ENCODE data around the gene ADARB2.

ADARB2 gene

GRCh38 chr10:1552881-1553670 is 184.2 kb downstream of the ADARB2 start:
- Histone ChIP-seq H3K9me3 (replicated peaks in 1 of 2; ENCODE audit: control insufficient read depth in 2 of 2, insufficient read depth in 1 of 2, low read depth in 1 of 2, low read length in 2 of 2) (peaks cover 0 to 3% of the 10 kb centered on the region in 2 donors), H3K14ac (ENCODE audit: low read length) (no peak overlapping the region), H3K23ac (ENCODE audit: low read depth, low read length, poor library complexity) (no peak overlapping the region), H3K4me3 (ENCODE audit: low read length in 2 of 2) (no peak overlapping the region), H2BK120ac (ENCODE audit: low read depth, low read length) (no peak overlapping the region), H3K9ac (ENCODE audit: low read depth, low read length, poor library complexity) (no peak overlapping the region), H2BK5ac (ENCODE audit: low read length) (no peak overlapping the region), H3K4me1 (ENCODE audit: control insufficient read depth in 2 of 2, insufficient read depth in 1 of 2, low read depth in 1 of 2, low read length in 2 of 2) (peaks cover 0 to 3% of the 10 kb centered on the region in 2 donors), H2AFZ (ENCODE audit: low read length) (no peak overlapping the region), H2BK12ac (ENCODE audit: low read length) (no peak overlapping the region), H2BK15ac (ENCODE audit: low read length) (no peak overlapping the region), H3K79me1 (ENCODE audit: low read depth, low read length) (no peaks in the 10 kb centered on the region), H3K36me3 (replicated peaks in 1 of 2; ENCODE audit: control insufficient read depth in 2 of 2, insufficient read depth in 2 of 2, low read length in 2 of 2) (no peaks in the 10 kb centered on the region), H3K4ac (ENCODE audit: low read length) (no peak overlapping the region), H3K18ac (ENCODE audit: low read length) (no peak overlapping the region), H3K27me3 (ENCODE audit: control insufficient read depth in 3 of 3, insufficient read depth in 3 of 3, low read depth in 1 of 3, low read length in 3 of 3) (peaks cover 0 to 5% (median 0%) of the 10 kb centered on the region in 3 experiments), H3K27ac (replicated peaks; ENCODE audit: low read length) (no peak overlapping the region), H3K4me2 (ENCODE audit: insufficient read depth, low read length, poor library complexity, severe bottlenecking) (no peak overlapping the region), H4K91ac (ENCODE audit: low read depth, low read length, poor library complexity) (no peak overlapping the region), H4K8ac (ENCODE audit: low read depth, low read length) (no peak overlapping the region), H2AK5ac (ENCODE audit: low read depth, low read length) (peak overlapping the region; percentile 32)
- WGBS, 2 donors (ENCODE audit: extremely low coverage in 2 of 2, insufficient read length in 2 of 2, insufficient replicate concordance in 1 of 2) = no CpG with 5 or more reads among the region's 30 CpGs
- DNase-seq (ENCODE audit: low spot score) = no peak

DNA sequence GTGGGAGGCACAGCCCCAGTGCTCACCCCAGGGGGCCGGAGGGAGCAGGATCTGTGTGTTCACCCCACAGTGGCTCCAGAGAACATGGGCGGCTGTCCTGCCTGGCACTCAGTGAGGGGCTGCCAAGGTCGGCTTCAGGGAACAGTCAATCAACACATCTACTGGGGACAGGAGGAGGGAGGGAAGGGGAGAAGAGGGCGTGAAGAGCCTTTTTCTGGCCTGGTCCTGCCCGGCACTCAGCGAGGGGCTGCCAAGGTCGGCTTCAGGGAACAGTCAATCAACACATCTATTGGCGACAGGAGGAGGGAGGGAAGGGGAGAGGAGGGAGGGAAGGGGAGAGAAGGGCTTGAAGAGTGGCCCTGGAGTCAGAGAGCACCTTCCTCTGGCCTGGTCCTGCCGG is 184.9 kb downstream of the ADARB2 start:
- H3K36me3 ChIP-seq (replicated peaks in 1 of 2; ENCODE audit: control insufficient read depth in 2 of 2, insufficient read depth in 2 of 2, low read length in 2 of 2) = no peaks in the 10 kb centered on the region
- no peak overlapping the region for H2BK12ac ChIP-seq (ENCODE audit: low read length)
- H3K4me1 ChIP-seq (ENCODE audit: control insufficient read depth in 2 of 2, insufficient read depth in 1 of 2, low read depth in 1 of 2, low read length in 2 of 2) = peaks cover 0 to 3% of the 10 kb centered on the region in 2 donors
- H3K14ac ChIP-seq (ENCODE audit: low read length) = no peak overlapping the region
- H4K91ac ChIP-seq (ENCODE audit: low read depth, low read length, poor library complexity) = no peak overlapping the region
- H3K27me3 ChIP-seq (ENCODE audit: control insufficient read depth in 3 of 3, insufficient read depth in 3 of 3, low read depth in 1 of 3, low read length in 3 of 3) = peaks cover 0 to 5% (median 0%) of the 10 kb centered on the region in 3 experiments
- no peak overlapping the region for H2BK15ac ChIP-seq (ENCODE audit: low read length)
- DNase-seq (ENCODE audit: low spot score) = no peak
- no peak overlapping the region for H2AFZ ChIP-seq (ENCODE audit: low read length)
- H4K8ac ChIP-seq (ENCODE audit: low read depth, low read length) = no peak overlapping the region
- H3K9ac ChIP-seq (ENCODE audit: low read depth, low read length, poor library complexity) = no peak overlapping the region
- H3K4me3 ChIP-seq (ENCODE audit: low read length in 2 of 2) = no peak overlapping the region
- peak overlapping the region; percentile 52 for H3K18ac ChIP-seq (ENCODE audit: low read length)
- no CpG with 5 or more reads among the region's 9 CpGs for WGBS, 2 donors (ENCODE audit: extremely low coverage in 2 of 2, insufficient read length in 2 of 2, insufficient replicate concordance in 1 of 2)
- H3K79me1 ChIP-seq (ENCODE audit: low read depth, low read length) = no peaks in the 10 kb centered on the region
- no peak overlapping the region for H2BK5ac ChIP-seq (ENCODE audit: low read length)
- H3K4me2 ChIP-seq (ENCODE audit: insufficient read depth, low read length, poor library complexity, severe bottlenecking) = no peak overlapping the region
- no peak overlapping the region for H3K4ac ChIP-seq (ENCODE audit: low read length)
- H3K27ac ChIP-seq (replicated peaks; ENCODE audit: low read length) = no peak overlapping the region
- no peak overlapping the region for H3K23ac ChIP-seq (ENCODE audit: low read depth, low read length, poor library complexity)
- H3K9me3 ChIP-seq (replicated peaks in 1 of 2; ENCODE audit: control insufficient read depth in 2 of 2, insufficient read depth in 1 of 2, low read depth in 1 of 2, low read length in 2 of 2) = peaks cover 0 to 5% of the 10 kb centered on the region in 2 donors
- H2BK120ac ChIP-seq (ENCODE audit: low read depth, low read length) = no peak overlapping the region
- peak overlapping the region; percentile 32 for H2AK5ac ChIP-seq (ENCODE audit: low read depth, low read length)

GRCh38 chr10:1551636-1552338 is 185.5 kb downstream of the ADARB2 start:
- H3K79me1 ChIP-seq (ENCODE audit: low read depth, low read length) = no peaks in the 10 kb centered on the region
- peak overlapping the region; percentile 3 for H3K9ac ChIP-seq (ENCODE audit: low read depth, low read length, poor library complexity)
- H2AK5ac ChIP-seq (ENCODE audit: low read depth, low read length) = peak overlapping the region; percentile 30
- H3K23ac ChIP-seq (ENCODE audit: low read depth, low read length, poor library complexity) = no peak overlapping the region
- no peak overlapping the region for H3K27ac ChIP-seq (replicated peaks; ENCODE audit: low read length)
- peaks cover 0 to 5% (median 0%) of the 10 kb centered on the region in 3 experiments for H3K27me3 ChIP-seq (ENCODE audit: control insufficient read depth in 3 of 3, insufficient read depth in 3 of 3, low read depth in 1 of 3, low read length in 3 of 3)
- no peak overlapping the region for H3K4me2 ChIP-seq (ENCODE audit: insufficient read depth, low read length, poor library complexity, severe bottlenecking)
- H4K8ac ChIP-seq (ENCODE audit: low read depth, low read length) = no peak overlapping the region
- peaks cover 0 to 3% of the 10 kb centered on the region in 2 donors for H3K4me1 ChIP-seq (ENCODE audit: control insufficient read depth in 2 of 2, insufficient read depth in 1 of 2, low read depth in 1 of 2, low read length in 2 of 2)
- H3K9me3 ChIP-seq (replicated peaks in 1 of 2; ENCODE audit: control insufficient read depth in 2 of 2, insufficient read depth in 1 of 2, low read depth in 1 of 2, low read length in 2 of 2) = peaks cover 0 to 6% of the 10 kb centered on the region in 2 donors
- no peaks in the 10 kb centered on the region for H3K36me3 ChIP-seq (replicated peaks in 1 of 2; ENCODE audit: control insufficient read depth in 2 of 2, insufficient read depth in 2 of 2, low read length in 2 of 2)
- no peak overlapping the region for H2BK5ac ChIP-seq (ENCODE audit: low read length)
- H3K4ac ChIP-seq (ENCODE audit: low read length) = no peak overlapping the region
- H2BK12ac ChIP-seq (ENCODE audit: low read length) = no peak overlapping the region
- no peak for DNase-seq (ENCODE audit: low spot score)
- H4K91ac ChIP-seq (ENCODE audit: low read depth, low read length, poor library complexity) = peak overlapping the region; percentile 48
- H3K4me3 ChIP-seq (ENCODE audit: low read length in 2 of 2) = no peak overlapping the region
- H2BK120ac ChIP-seq (ENCODE audit: low read depth, low read length) = no peak overlapping the region
- no peak overlapping the region for H2BK15ac ChIP-seq (ENCODE audit: low read length)
- WGBS, 2 donors (ENCODE audit: extremely low coverage in 2 of 2, insufficient read length in 2 of 2, insufficient replicate concordance in 1 of 2) = no CpG with 5 or more reads among the region's 18 CpGs
- no peak overlapping the region for H3K14ac ChIP-seq (ENCODE audit: low read length)
- H2AFZ ChIP-seq (ENCODE audit: low read length) = no peak overlapping the region
- peak overlapping the region; percentile 52 for H3K18ac ChIP-seq (ENCODE audit: low read length)

- peaks cover 0 to 8% of the 10 kb centered on the region in 2 donors for H3K9me3 ChIP-seq (replicated peaks in 1 of 2; ENCODE audit: control insufficient read depth in 2 of 2, insufficient read depth in 1 of 2, low read depth in 1 of 2, low read length in 2 of 2)
- H3K27me3 ChIP-seq (ENCODE audit: control insufficient read depth in 3 of 3, insufficient read depth in 3 of 3, low read depth in 1 of 3, low read length in 3 of 3) = peaks cover 0 to 5% (median 0%) of the 10 kb centered on the region in 3 experiments
- H4K91ac ChIP-seq (ENCODE audit: low read depth, low read length, poor library complexity) = no peak overlapping the region
- no peaks in the 10 kb centered on the region for H3K79me1 ChIP-seq (ENCODE audit: low read depth, low read length)
- H2BK12ac ChIP-seq (ENCODE audit: low read length) = no peak overlapping the region
- no peak overlapping the region for H2BK15ac ChIP-seq (ENCODE audit: low read length)
- H3K18ac ChIP-seq (ENCODE audit: low read length) = no peak overlapping the region
- H3K4me1 ChIP-seq (ENCODE audit: control insufficient read depth in 2 of 2, insufficient read depth in 1 of 2, low read depth in 1 of 2, low read length in 2 of 2) = peaks cover 0 to 3% of the 10 kb centered on the region in 2 donors
- no peak overlapping the region for H4K8ac ChIP-seq (ENCODE audit: low read depth, low read length)
- H2AK5ac ChIP-seq (ENCODE audit: low read depth, low read length) = no peak overlapping the region
- H3K4me2 ChIP-seq (ENCODE audit: insufficient read depth, low read length, poor library complexity, severe bottlenecking) = no peak overlapping the region
- H2BK5ac ChIP-seq (ENCODE audit: low read length) = no peak overlapping the region
- WGBS, 2 donors (ENCODE audit: extremely low coverage in 2 of 2, insufficient read length in 2 of 2, insufficient replicate concordance in 1 of 2) = no CpG with 5 or more reads among the region's 15 CpGs
- H3K23ac ChIP-seq (ENCODE audit: low read depth, low read length, poor library complexity) = no peak overlapping the region
- H3K27ac ChIP-seq (replicated peaks; ENCODE audit: low read length) = no peak overlapping the region
- H2BK120ac ChIP-seq (ENCODE audit: low read depth, low read length) = no peak overlapping the region
- no peak overlapping the region for H3K14ac ChIP-seq (ENCODE audit: low read length)
- no peak overlapping the region for H3K4ac ChIP-seq (ENCODE audit: low read length)
- no peak overlapping the region for H3K4me3 ChIP-seq (ENCODE audit: low read length in 2 of 2)
- no peak overlapping the region for H3K9ac ChIP-seq (ENCODE audit: low read depth, low read length, poor library complexity)
- H2AFZ ChIP-seq (ENCODE audit: low read length) = no peak overlapping the region
- no peak for DNase-seq (ENCODE audit: low spot score)
- H3K36me3 ChIP-seq (replicated peaks in 1 of 2; ENCODE audit: control insufficient read depth in 2 of 2, insufficient read depth in 2 of 2, low read length in 2 of 2) = no peaks in the 10 kb centered on the region
Measured at GRCh38 chr10:1550616-1551015, 186.7 kb downstream of the ADARB2 start.
